Nephron (organoid): ENCODE measurements around the gene CFL2.

Experiments
- H3K27ac Mint-ChIP-seq, 3 experiments: 2 replicates each; pipeline ENCODE4 v1.8.0; 2020; ENCODE audit warnings: mixed read lengths in 3 of 3, mild to moderate bottlenecking in 2 of 3, moderate library complexity in 1 of 3
- H3K27me3 Mint-ChIP-seq: 2 replicates; pipeline ENCODE4 v1.8.0; 2021; ENCODE audit warnings: low read depth, mild to moderate bottlenecking, moderate library complexity, mixed read lengths
- H3K36me3 Mint-ChIP-seq: 2 replicates; pipeline ENCODE4 v1.8.0; 2020; ENCODE audit warnings: low read depth, mixed read lengths
- H3K4me1 Mint-ChIP-seq: 2 replicates; pipeline ENCODE4 v1.8.0; 2020; ENCODE audit warnings: mixed read lengths
- H3K4me3 Mint-ChIP-seq, 3 experiments: 2 replicates each; pipeline ENCODE4 v1.8.0; 2020; ENCODE audit warnings: mild to moderate bottlenecking in 3 of 3, mixed read lengths in 3 of 3, moderate library complexity in 2 of 3
- H3K9me3 Mint-ChIP-seq: 2 replicates; pipeline ENCODE4 v1.8.0; 2020; ENCODE audit warnings: mixed read lengths
- TF ChIP-seq, protein P1 (sequence below), 3 experiments: fragments of 200-600 bp; sonication (generic); IDR thresholded peaks; one replicate each; pipeline ENCODE4 v1.5.0; 2021; ENCODE audit warnings: antibody characterized with exemption in 3 of 3; ENCODE audit not compliant: unreplicated experiment in 3 of 3

The CFL2 gene

DNA sequence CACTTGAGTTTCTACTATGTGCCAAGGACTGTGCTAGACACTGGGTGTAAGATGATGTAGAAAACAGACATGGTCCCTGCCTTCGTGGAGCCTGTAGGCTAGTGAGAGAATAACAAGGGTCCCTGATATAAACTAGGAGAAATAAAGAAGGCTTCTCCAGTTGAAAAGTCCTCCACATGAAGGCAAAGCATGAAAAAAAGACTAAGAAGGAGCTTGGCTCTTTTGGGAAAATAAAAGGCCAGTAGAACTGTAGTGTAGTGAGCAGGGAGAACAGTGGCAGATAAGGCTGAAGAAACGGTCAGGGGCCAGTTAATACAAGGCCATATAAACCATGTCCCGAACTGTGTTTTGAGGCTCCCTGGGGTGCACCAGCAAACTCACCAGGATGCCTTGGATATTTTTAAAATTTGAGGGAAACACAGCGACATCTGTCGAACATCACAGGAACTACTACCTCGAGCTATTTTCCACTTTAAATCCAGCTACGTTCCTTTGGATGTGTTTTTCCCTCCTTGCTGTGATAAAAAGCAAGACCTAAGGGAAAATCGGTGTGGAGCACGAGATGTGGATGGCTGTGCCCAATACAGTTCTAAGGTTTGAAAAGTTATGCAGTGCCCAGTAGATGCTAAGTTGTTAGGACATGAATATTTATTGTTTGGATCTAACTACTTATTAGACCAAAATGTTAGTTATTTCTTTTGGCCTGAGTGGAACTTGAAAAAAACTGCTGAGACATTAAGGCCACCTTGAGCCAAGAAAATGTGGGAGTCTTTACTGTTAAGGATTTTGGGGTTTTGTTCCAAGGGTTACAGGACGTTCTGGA lies 8.5 kb upstream of the CFL2 start:
- Mint-ChIP-seq H3K27ac (peak overlapping the region; percentile 24 to 77 (median 59)), H3K36me3 (no peaks in the 10 kb centered on the region), H3K4me3 (peak overlapping the region in 1 of 3 experiments; percentile 6), H3K27me3 (no peaks in the 10 kb centered on the region), H3K4me1 (peaks cover 9% of the 10 kb centered on the region), H3K9me3 (no peaks in the 10 kb centered on the region)
- TF ChIP-seq, protein P1, sequence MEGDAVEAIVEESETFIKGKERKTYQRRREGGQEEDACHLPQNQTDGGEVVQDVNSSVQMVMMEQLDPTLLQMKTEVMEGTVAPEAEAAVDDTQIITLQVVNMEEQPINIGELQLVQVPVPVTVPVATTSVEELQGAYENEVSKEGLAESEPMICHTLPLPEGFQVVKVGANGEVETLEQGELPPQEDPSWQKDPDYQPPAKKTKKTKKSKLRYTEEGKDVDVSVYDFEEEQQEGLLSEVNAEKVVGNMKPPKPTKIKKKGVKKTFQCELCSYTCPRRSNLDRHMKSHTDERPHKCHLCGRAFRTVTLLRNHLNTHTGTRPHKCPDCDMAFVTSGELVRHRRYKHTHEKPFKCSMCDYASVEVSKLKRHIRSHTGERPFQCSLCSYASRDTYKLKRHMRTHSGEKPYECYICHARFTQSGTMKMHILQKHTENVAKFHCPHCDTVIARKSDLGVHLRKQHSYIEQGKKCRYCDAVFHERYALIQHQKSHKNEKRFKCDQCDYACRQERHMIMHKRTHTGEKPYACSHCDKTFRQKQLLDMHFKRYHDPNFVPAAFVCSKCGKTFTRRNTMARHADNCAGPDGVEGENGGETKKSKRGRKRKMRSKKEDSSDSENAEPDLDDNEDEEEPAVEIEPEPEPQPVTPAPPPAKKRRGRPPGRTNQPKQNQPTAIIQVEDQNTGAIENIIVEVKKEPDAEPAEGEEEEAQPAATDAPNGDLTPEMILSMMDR (IDR thresholded peaks at IDR 0.05; ENCODE audit: unreplicated experiment in 3 of 3): peak; percentile 71 to 84 (median 78)

DNA sequence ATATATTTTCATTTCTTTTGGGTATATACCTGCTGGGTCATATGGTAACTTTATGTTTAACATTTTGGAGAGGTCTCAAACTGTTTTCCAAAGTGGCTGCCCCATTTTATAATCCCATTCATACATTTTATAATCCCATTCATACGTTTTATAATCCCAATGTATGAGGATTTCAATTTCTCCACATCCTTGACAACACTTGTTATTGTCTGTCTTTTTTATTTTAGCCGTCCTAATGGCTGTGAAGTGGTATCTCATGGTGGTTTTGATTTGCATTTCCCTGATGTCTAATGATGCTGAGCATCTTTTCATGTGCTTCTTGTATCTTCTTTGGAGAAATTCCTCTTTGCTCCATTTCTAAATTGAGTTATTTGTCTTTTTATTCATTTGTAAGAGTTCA lies 6.7 kb upstream of the CFL2 start:
- Mint-ChIP-seq H3K27ac (no peak overlapping the region), H3K27me3 (peaks cover 5% of the 10 kb centered on the region), H3K4me3 (no peak overlapping the region), H3K9me3 (no peaks in the 10 kb centered on the region), H3K4me1 (peaks cover 11% of the 10 kb centered on the region), H3K36me3 (no peaks in the 10 kb centered on the region)
- TF ChIP-seq, protein P1 (IDR thresholded peaks at IDR 0.05; ENCODE audit: unreplicated experiment in 3 of 3): no peak

DNA sequence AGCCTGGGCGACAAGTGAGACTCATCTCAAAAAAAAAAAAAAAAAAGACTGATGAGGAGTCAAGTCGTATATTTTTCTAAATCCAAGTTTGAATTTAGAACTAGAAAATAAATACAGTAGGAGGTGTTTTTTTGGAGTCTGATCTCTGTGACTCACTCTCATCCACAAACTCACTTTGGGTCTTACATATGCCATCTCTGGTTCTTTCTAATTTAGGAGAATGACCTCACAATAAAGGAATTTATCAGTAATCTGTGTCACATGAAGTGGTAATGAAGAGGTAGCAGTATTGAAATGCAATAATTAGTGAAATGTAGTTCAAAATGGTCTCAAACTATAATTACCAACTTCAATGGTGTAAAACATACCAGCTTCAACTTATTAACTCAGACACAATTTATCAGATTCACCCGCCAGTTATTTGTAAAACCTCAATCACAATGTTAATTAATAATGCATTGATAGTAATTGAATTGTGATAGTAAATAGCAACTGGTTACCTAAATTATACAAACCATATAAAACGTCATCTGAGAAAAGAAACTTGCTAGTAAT lies 4.4 kb upstream of the CFL2 start:
- Mint-ChIP-seq H3K9me3 (no peaks in the 10 kb centered on the region), H3K27ac (no peak overlapping the region), H3K4me1 (peaks cover 24% of the 10 kb centered on the region), H3K27me3 (peaks cover 5% of the 10 kb centered on the region), H3K4me3 (no peak overlapping the region), H3K36me3 (no peaks in the 10 kb centered on the region)
- TF ChIP-seq, protein P1 (IDR thresholded peaks at IDR 0.05; ENCODE audit: unreplicated experiment in 3 of 3): no peak

DNA sequence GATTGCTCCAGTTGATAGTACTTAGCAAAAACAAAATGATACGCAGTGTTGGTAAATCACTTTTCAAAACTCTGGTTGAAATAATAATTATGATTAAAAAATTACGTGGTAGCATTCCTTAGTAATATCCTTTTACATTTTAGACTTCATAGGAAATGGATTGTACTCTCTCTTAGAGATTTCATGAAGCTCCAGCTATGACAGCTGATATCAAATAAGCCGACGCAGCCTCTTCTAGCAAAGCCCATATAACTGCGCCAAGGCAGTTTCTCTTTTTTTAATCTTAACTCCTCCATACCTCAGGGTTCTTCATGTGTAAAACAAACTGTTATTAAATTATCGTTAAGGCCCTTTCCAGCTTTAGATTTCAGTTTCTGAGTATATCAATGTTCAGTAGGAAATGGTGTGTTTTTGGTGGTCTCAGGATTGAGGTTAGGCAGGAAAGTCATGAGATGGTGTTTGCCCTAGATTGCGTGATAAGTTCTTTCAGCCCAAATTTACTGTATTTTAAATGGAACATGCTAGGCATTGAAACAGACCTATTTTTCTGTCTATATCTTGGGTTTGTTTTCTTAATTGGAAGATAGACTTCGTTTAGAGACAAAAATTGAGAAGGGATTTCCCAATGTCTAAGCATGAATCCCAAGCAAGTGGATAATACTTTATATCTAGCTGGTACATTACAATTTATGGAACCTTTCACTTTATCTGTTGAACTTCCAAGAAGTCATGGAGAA lies 902 bp upstream of the CFL2 start:
- peak overlapping the region; percentile 78 to 88 (median 84) for H3K4me3 Mint-ChIP-seq
- peaks cover 12% of the 10 kb centered on the region for H3K36me3 Mint-ChIP-seq
- H3K27ac Mint-ChIP-seq: peak overlapping the region; percentile 78 to 88 (median 87)
- TF ChIP-seq, protein P1 (IDR thresholded peaks at IDR 0.05; ENCODE audit: unreplicated experiment in 3 of 3): no peak
- peaks cover 41% of the 10 kb centered on the region for H3K4me1 Mint-ChIP-seq
- H3K27me3 Mint-ChIP-seq: peaks cover 5% of the 10 kb centered on the region
- H3K9me3 Mint-ChIP-seq: no peaks in the 10 kb centered on the region

DNA sequence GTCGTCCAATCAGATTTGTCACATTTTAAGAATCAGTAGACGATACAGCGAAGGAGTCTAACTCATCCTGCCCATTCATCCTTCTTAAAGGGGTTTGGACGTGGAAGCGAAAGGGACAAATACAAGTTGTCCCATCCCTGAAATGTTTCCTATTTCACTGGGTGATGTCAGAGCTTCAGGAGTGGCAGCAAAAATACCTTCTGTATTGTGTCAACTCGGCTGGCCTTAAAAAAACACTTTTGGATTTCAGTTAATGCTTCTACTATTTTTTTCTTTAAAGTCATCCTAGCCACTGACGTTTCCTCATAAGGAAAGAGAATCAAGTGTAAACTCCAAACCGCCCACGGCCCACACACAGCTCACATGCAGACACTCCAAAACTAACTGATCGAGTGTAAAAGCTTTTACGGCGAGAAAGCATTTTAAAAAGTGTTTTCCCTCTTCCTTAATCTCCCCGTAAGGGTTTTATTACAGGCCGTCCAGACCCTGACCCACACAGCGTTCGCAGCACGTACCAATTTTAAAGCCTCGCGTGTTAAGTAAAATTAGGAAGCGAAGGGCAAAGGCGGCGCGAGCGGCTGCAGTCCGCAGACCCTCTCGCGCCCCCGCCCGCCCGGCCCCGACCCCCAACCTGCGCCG lies 593 bp downstream of the CFL2 start:
- peaks cover 47% of the 10 kb centered on the region for H3K4me1 Mint-ChIP-seq
- H3K27me3 Mint-ChIP-seq: peaks cover 5% of the 10 kb centered on the region
- no peaks in the 10 kb centered on the region for H3K9me3 Mint-ChIP-seq
- TF ChIP-seq, protein P1 (IDR thresholded peaks at IDR 0.05; ENCODE audit: unreplicated experiment in 3 of 3): no peak
- peak overlapping the region; percentile 90 to 98 (median 94) for H3K4me3 Mint-ChIP-seq
- H3K27ac Mint-ChIP-seq: peak overlapping the region; percentile 97 to 99 (median 99)
- H3K36me3 Mint-ChIP-seq: peaks cover 12% of the 10 kb centered on the region
